GM23248 (cell line): ENCODE data around the gene RRN3. TPM values are rescaled to one million over a fixed set of nuclear protein-coding genes. Genes with fewer than 3 reads are reported as not detected.
"Not testable (repeated sequence)": the region's sequence is repeated elsewhere in the genome, so short reads cannot be mapped to it uniquely, and the experiment has no call there.

ENCODE experiments used
- DNase-seq: peaks from one replicate; pipeline ENCODE4 v3.0.0-alpha.2; 2015
- H2AFZ ChIP-seq: fragments of 200-600 bp; sonication (generic); 2 replicates; pipeline ENCODE4 v1.6.1; 2016; ENCODE audit warnings: antibody characterized with exemption
- H3F3A ChIP-seq: fragments of 200-600 bp; sonication (generic); 2 replicates; pipeline ENCODE4 v1.6.1; 2016; ENCODE audit warnings: mild to moderate bottlenecking, antibody characterized with exemption, mixed run types; ENCODE audit not compliant: insufficient read depth
- H3K27ac ChIP-seq: fragments of 200-600 bp; sonication (generic); 2 replicates; pipeline ENCODE4 v1.5.1; 2016; ENCODE audit warnings: mild to moderate bottlenecking
- H3K27me3 ChIP-seq: fragments of 200-600 bp; sonication (generic); replicated peaks from 2 replicates; pipeline ENCODE4 v1.6.1; 2016; ENCODE audit warnings: mild to moderate bottlenecking; ENCODE audit not compliant: insufficient read depth
- H3K36me3 ChIP-seq: fragments of 200-600 bp; sonication (generic); 2 replicates; pipeline ENCODE4 v1.6.1; 2016; ENCODE audit warnings: low read depth, mild to moderate bottlenecking
- H3K4me1 ChIP-seq: fragments of 200-600 bp; sonication (generic); 2 replicates; pipeline ENCODE4 v1.6.1; 2016; ENCODE audit warnings: mild to moderate bottlenecking; ENCODE audit not compliant: insufficient read depth
- H3K4me2 ChIP-seq: fragments of 200-600 bp; sonication (generic); one replicate; pipeline ENCODE4 v1.6.1; 2016; ENCODE audit warnings: mild to moderate bottlenecking; ENCODE audit not compliant: unreplicated experiment
- H3K4me3 ChIP-seq: fragments of 200-600 bp; sonication (generic); 2 replicates; pipeline ENCODE4 v1.5.1; 2016; ENCODE audit warnings: mild to moderate bottlenecking
- H3K79me2 ChIP-seq: fragments of 200-600 bp; sonication (generic); 2 replicates; pipeline ENCODE4 v1.6.1; 2016; ENCODE audit warnings: mild to moderate bottlenecking; ENCODE audit not compliant: insufficient read depth
- H3K9ac ChIP-seq: fragments of 200-600 bp; sonication (generic); 2 replicates; pipeline ENCODE4 v1.6.1; 2016; ENCODE audit warnings: mild to moderate bottlenecking
- H3K9me2 ChIP-seq: fragments of 200-600 bp; sonication (generic); 2 replicates; pipeline ENCODE4 v1.6.1; 2016; ENCODE audit warnings: mixed run types, mild to moderate bottlenecking, moderate library complexity; ENCODE audit not compliant: insufficient read depth
- H3K9me3 ChIP-seq: fragments of 200-600 bp; sonication (generic); one replicate; pipeline ENCODE4 v1.6.1; 2017; ENCODE audit warnings: low read depth
- H4K20me1 ChIP-seq: fragments of 200-600 bp; sonication (generic); 2 replicates; pipeline ENCODE4 v1.6.0; 2016; ENCODE audit not compliant: insufficient read depth
- WGBS, 2 experiments: methylation state at CpG; one replicate each; pipeline ENCODE4 v1.1.6; 2015 to 2017; ENCODE audit warnings: low lambda C conversion rate in 2 of 2, low coverage in 1 of 2; ENCODE audit errors: missing lambda C conversion rate in 2 of 2; 5-methylcytosine and 5-hydroxymethylcytosine counted together
- in situ Hi-C: fragments of 300-500 bp; cut with MboI; formaldehyde crosslinking; loops from 2 replicates; pipeline ENCODE4 v1.15.0; 2020
- polyA plus RNA-seq: library from polyadenylated mRNA; unstranded; fragments of >200 nt; fragmentation: Nextera tagmentation; extraction: Ambion mirVana; gene quantifications from 2 replicates; pipeline ENCODE4 v1.2.1, GENCODE V29; 2016
- total RNA-seq: library from RNA; depleted of rRNA; stranded (reverse); fragments of >200 nt; shearing (Covaris generic); gene quantifications from 2 replicates; pipeline ENCODE4 v1.2.3, GENCODE V29; 2014

The RRN3 gene
- total and polyA plus RNA-seq, 2 experiments from 2014 or later: 24.8 to 36.2 TPM

DNA sequence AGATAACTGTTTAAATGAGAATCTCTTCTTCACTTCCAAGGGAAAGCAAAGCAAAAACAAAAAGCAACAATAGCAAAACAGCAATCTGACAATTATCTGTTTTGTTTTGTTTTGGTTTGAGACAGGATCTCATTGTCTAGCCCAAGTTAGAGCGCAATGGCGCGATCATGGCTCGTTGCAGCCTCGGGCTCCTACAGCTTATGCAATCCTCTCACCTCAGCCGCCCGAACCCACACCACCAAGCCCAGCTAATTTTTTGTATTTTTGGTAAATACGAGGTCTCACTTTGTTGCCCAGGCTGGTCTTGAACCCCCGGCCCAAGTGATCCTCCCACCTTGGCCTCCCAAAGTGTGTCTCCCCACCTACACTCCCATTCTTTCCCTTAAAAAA lies 2.5 kb upstream of the RRN3 start:
- DNase-seq, in situ Hi-C loops, H3K9me2 ChIP-seq, H3K9ac ChIP-seq, H3K4me3 ChIP-seq, H3K27ac ChIP-seq, H2AFZ ChIP-seq, H3K36me3 ChIP-seq, H3K4me1 ChIP-seq, H3K9me3 ChIP-seq, H3K4me2 ChIP-seq, H4K20me1 ChIP-seq, H3K27me3 ChIP-seq: not testable (repeated sequence)
- Histone ChIP-seq H3K79me2 (peaks cover 21% of the 10 kb centered on the region), H3F3A (peaks cover 10% of the 10 kb centered on the region; the same call in 1 of the 2 replicates)
- 81 to 87% methylated on average over 9 of the region's 9 CpGs for WGBS, 2 experiments

DNA sequence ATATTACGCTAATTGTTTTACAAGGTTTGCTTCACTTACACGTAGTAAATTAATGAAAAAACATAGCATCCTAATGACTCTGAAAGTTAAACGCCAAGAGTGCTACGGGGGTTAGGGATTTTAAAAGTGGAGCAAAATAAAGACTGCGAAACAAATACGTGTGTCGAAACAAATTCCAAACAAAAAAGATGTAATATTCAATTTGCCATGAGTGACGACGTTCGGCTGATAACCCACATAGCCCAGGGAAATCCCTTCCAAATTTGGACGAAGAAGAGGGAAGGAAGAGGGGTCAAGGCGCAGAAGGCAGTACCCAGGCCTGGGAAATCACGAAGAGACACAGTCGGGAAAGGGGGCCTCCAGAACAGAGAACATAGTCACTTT lies 509 bp downstream of the RRN3 start:
- Histone ChIP-seq H3K27ac (peak overlapping the region; percentile 81), H2AFZ (peak overlapping the region; percentile 93), H3K4me2 (peak overlapping the region; percentile 75), H3K79me2 (peaks cover 44% of the 10 kb centered on the region), H3K4me3 (peak overlapping the region; percentile 80), H3K9ac (peak overlapping the region; percentile 87)
- H3K27me3 ChIP-seq, H3K4me1 ChIP-seq, H3K36me3 ChIP-seq, H4K20me1 ChIP-seq, H3F3A ChIP-seq, H3K9me3 ChIP-seq, H3K9me2 ChIP-seq, in situ Hi-C loops: not testable (repeated sequence)
- peak; percentile 7 for DNase-seq
- 2 to 5% methylated on average over 11 to 13 of the region's 14 CpGs for WGBS, 2 experiments

- H3F3A ChIP-seq, H3K9ac ChIP-seq, H3K4me2 ChIP-seq, H3K4me3 ChIP-seq, H3K27me3 ChIP-seq, H3K9me3 ChIP-seq, H3K9me2 ChIP-seq, in situ Hi-C loops, H2AFZ ChIP-seq, H3K27ac ChIP-seq, H3K4me1 ChIP-seq, H4K20me1 ChIP-seq: not testable (repeated sequence)
- DNase-seq: peak; percentile 4
- H3K79me2 ChIP-seq: peaks cover 56% of the 10 kb centered on the region
- WGBS, 2 experiments: 60 to 70% methylated on average over 1 of the region's 1 CpG
- peaks cover 18% of the 10 kb centered on the region for H3K36me3 ChIP-seq
These were observed 3.3 kb downstream of the RRN3 start for GRCh38 chr16:15090663-15091269.

DNA sequence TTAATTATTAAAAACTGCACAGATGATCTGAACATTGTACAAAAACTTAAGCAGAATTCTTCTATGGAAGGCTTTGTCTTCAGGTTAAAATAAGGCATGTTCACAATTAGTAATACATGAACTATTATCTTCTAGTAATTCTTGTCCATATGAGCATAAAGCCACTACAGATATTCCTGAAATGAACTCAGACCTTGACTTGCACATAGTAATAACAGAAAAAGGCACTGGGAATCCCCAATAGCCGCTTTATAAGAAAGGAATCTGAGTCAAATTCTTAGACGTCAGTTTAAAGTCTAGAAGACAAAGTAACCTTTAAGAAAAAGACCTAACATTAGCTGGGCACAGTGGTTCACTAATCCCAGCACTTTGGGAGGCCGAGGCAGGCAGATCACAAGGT lies 11.3 kb downstream of the RRN3 start:
- H3K4me3 ChIP-seq, H3K27ac ChIP-seq, H3K4me2 ChIP-seq, H3F3A ChIP-seq, H3K27me3 ChIP-seq, H4K20me1 ChIP-seq, H3K4me1 ChIP-seq, H2AFZ ChIP-seq, H3K9ac ChIP-seq, H3K9me3 ChIP-seq, H3K9me2 ChIP-seq, DNase-seq, in situ Hi-C loops: not testable (repeated sequence)
- WGBS, 2 experiments: 97 to 98% methylated on average over 3 of the region's 3 CpGs
- Histone ChIP-seq H3K79me2 (peaks cover 11% of the 10 kb centered on the region), H3K36me3 (peaks cover 38% of the 10 kb centered on the region)

DNA sequence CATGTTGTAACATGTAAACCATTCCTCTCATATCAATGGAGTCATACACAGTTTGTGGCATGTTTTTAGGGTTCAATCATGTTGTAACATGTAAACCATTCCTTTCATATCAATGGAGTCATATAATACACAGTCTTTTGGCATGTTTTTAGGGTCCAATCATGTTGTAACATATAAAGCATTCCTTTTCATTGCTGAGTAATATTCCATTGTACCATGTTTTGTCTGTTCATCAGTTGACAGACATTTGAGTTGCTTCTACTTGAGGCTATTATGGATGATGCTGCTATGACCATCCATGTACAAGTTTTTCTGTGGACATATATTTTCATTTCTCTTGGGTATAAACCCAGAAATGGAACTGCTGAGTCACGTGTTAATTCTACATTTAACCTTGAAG lies 13.2 kb downstream of the RRN3 start:
- DNase-seq, in situ Hi-C loops, H3K9me2 ChIP-seq, H3K4me2 ChIP-seq, H3K4me1 ChIP-seq, H3K4me3 ChIP-seq, H3K9ac ChIP-seq, H2AFZ ChIP-seq, H4K20me1 ChIP-seq, H3K27ac ChIP-seq, H3K27me3 ChIP-seq, H3K9me3 ChIP-seq, H3K79me2 ChIP-seq, H3F3A ChIP-seq: not testable (repeated sequence)
- peaks cover 35% of the 10 kb centered on the region for H3K36me3 ChIP-seq
- 97 to 100% methylated on average over 1 of the region's 1 CpG for WGBS, 2 experiments

DNA sequence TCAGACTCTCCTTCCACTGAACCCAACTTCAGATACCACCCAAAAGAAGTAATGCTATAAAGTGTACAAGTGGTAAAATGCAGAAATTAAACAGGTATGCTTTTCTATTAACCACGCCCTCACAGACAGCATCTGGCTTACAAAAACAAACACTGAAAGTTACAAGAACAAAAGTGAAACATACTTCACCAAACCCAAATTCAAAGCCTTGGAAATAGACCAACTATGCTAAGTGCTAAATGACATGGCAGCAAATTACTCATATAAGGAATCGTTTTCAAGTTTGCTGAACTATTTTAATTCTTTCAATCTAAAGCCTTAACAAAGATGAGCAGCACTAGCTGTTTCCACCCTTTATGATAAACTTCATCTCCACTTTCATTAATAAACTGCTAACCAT lies 17.9 kb downstream of the RRN3 start:
- WGBS, 2 experiments: 82 to 93% methylated on average over 2 of the region's 2 CpGs
- H2AFZ ChIP-seq, H3K79me2 ChIP-seq, H3K4me1 ChIP-seq, H4K20me1 ChIP-seq, H3K27ac ChIP-seq, H3K4me2 ChIP-seq, H3K9me2 ChIP-seq, H3K4me3 ChIP-seq, in situ Hi-C loops, DNase-seq, H3K9ac ChIP-seq, H3K9me3 ChIP-seq, H3K27me3 ChIP-seq: not testable (repeated sequence)
- H3F3A ChIP-seq: peaks cover 26% of the 10 kb centered on the region; the same call in 1 of the 2 replicates
- H3K36me3 ChIP-seq: peaks cover 39% of the 10 kb centered on the region
